Chondrocyte (in vitro differentiated cells): ENCODE data around the gene PAX4. TPM values are rescaled to one million over a fixed set of nuclear protein-coding genes. Genes with fewer than 3 reads are reported as not detected.

Experiments
- DNase-seq: peaks from one replicate; pipeline ENCODE4 v3.0.0; 2021; ENCODE audit warnings: mixed read lengths, low spot score
- H3K27ac Mint-ChIP-seq: one replicate; pipeline ENCODE4 v1.8.0; 2021; ENCODE audit warnings: mild to moderate bottlenecking, moderate library complexity, mixed read lengths; ENCODE audit not compliant: unreplicated experiment
- H3K27me3 Mint-ChIP-seq: 2 replicates; pipeline ENCODE4 v1.8.0; 2021; ENCODE audit warnings: low read depth, mixed read lengths
- H3K36me3 Mint-ChIP-seq: 2 replicates; pipeline ENCODE4 v1.8.0; 2021; ENCODE audit warnings: low read depth, mixed read lengths
- H3K4me1 Mint-ChIP-seq: 2 replicates; pipeline ENCODE4 v1.8.0; 2021; ENCODE audit warnings: low read depth, mild to moderate bottlenecking, mixed read lengths
- H3K4me3 Mint-ChIP-seq: one replicate; pipeline ENCODE4 v1.8.0; 2021; ENCODE audit warnings: mild to moderate bottlenecking, moderate library complexity, mixed read lengths; ENCODE audit not compliant: unreplicated experiment
- H3K9me3 Mint-ChIP-seq: 2 replicates; pipeline ENCODE4 v1.8.0; 2021; ENCODE audit warnings: low read depth, mixed read lengths
- total RNA-seq: library from RNA; stranded (reverse); gene quantifications from 3 replicates; pipeline ENCODE4 v1.2.1, GENCODE V29; 2021
- TF ChIP-seq, protein P1 (sequence below): fragments of 200-600 bp; sonication (generic); IDR thresholded peaks from 2 replicates; pipeline ENCODE4 v1.5.0; 2021; ENCODE audit warnings: antibody characterized with exemption, mild to moderate bottlenecking, moderate library complexity

Gene PAX4
- total RNA-seq, 1 donor from 2014 or later: not detected

DNA sequence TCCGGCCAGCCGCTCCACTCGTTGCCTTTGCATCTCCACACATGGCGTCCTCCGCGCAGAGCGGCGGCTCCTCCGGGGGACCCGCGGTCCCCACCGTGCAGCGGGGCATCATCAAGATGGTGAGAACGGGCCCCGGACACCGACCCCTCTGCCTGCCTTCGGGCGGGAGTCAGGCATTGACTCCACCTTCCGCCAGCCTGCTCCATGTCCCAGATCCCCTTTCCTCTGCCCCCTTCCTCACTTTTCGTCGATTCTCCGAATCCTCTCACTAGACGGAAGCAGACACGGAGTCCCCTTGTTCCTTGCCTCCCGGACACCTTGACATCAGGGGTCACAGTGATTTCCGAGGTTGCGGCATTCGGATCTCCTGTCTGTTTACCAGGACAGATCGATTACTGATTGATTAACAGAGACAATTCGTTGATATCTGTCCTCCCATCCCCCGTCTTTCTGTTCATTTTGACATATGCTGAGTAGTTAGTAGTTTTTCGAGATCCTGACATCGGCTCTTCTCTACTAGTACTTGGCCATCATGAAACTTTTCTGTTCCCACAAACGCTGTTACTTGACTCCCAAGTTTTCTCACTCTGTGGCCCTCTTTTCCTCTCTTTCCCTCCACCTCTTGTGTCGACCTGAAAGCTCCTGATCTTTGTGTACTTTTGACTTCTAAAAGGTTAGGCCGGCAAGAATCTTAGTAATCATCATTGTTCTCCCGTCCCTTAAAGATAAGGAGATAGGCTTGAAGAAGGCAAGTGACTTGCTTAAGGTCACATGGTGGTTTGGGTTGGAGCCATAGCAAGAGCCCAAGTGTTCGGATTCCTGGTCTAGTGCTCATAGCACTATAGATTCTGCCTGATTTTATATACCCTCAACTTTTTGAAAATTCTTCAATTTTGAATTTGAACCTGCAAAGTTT, 34.6 kb upstream of the PAX4 start:
- H3K4me1 Mint-ChIP-seq: peaks cover 54% of the 10 kb centered on the region
- H3K27me3 Mint-ChIP-seq: no peaks in the 10 kb centered on the region
- H3K27ac Mint-ChIP-seq: peak overlapping the region; percentile 98
- TF ChIP-seq, protein P1, sequence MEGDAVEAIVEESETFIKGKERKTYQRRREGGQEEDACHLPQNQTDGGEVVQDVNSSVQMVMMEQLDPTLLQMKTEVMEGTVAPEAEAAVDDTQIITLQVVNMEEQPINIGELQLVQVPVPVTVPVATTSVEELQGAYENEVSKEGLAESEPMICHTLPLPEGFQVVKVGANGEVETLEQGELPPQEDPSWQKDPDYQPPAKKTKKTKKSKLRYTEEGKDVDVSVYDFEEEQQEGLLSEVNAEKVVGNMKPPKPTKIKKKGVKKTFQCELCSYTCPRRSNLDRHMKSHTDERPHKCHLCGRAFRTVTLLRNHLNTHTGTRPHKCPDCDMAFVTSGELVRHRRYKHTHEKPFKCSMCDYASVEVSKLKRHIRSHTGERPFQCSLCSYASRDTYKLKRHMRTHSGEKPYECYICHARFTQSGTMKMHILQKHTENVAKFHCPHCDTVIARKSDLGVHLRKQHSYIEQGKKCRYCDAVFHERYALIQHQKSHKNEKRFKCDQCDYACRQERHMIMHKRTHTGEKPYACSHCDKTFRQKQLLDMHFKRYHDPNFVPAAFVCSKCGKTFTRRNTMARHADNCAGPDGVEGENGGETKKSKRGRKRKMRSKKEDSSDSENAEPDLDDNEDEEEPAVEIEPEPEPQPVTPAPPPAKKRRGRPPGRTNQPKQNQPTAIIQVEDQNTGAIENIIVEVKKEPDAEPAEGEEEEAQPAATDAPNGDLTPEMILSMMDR: no peak
- H3K36me3 Mint-ChIP-seq: peaks cover 3% of the 10 kb centered on the region
- H3K9me3 Mint-ChIP-seq: no peaks in the 10 kb centered on the region
- DNase-seq: no peak
- peak overlapping the region; percentile 91 for H3K4me3 Mint-ChIP-seq

DNA sequence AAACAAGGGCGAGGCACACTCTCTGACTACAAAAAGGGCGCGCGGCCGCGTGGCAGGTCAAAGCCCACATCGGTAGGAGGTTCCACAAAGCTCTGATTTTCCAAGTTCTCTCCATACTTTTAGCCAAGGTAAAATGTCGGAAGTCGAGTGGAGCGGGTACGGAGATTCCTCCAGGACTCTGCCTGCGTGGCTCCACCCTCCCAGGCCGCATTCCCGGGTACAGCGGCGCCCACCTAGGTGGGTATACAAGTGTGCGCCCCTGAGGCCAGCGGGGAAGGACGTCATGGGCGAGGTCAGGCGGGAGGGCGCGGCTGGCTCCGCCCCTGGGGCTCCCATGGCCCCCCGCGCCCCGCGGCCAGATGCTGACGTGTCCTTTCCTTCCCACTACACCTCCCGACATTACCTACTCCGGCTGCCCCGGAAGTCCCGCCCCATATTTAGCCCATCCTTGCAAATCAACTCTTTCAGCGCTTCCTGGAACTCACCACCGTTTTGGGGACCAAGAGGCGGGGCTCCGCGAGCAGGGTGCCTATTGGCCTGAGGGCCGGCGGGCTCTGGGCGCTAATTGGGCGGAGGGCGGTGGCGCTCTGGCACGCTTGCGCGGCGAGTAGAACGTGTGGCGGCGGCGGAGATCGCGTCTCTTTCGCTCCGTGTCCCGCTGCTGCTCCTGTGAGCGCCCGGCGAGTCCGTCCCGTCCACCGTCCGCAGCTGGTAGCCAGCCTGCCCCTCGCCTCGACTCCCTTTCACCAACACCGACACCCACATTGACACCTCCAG, 33.8 kb upstream of the PAX4 start, which contains the start of gene SND1:
SND1 (plus strand) TSS at position 639 of the 777 bp plus-strand sequence. CDS start 180 bp downstream, outside the sequence.
- Mint-ChIP-seq H3K27ac (peak within 1 kb of the TSS; percentile 98), H3K27me3 (no peaks in the 10 kb centered on the region), H3K4me1 (peaks cover 48% of the 10 kb centered on the region), H3K4me3 (peak within 1 kb of the TSS; percentile 91), H3K9me3 (no peaks in the 10 kb centered on the region), H3K36me3 (no peaks in the 10 kb centered on the region)
- DNase-seq: peak; percentile 99
- TF ChIP-seq, protein P1: no peak

DNA sequence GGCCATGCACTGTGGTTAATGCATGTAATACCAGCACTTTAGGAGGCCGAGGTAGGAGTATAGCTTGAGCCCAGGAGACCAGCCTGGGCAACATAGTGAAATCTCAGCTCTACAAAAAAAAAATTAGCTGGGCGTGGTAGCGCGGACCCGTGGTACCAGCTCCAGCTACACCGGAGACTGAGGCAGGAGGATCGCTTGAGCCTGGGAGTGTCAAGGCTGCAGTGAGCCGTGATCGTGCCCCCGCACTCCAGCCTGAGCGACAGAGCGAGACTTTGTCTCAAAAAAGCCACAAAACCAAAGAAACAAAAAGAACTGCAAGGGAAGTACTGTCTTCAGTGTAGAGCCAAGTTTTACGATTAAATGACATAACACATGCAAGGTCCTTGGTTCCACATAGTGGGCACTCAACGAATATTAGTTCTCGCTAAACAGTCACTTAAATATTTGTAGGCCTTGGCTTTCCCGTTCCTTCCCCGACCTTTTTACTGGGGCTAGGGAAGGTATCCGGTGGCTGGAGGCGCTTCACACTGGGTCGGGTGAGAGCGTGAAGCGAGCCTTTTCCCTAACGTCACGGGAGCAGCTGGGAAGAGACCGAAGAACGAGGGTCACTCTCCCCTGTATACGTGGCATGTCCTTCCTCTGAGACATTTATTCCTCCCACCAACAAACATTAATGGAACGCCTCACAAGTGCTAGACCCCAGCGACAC, 33.1 kb upstream of the PAX4 start:
- TF ChIP-seq, protein P1: peak; percentile 12
- no peaks in the 10 kb centered on the region for H3K9me3 Mint-ChIP-seq
- no peaks in the 10 kb centered on the region for H3K36me3 Mint-ChIP-seq
- peaks cover 42% of the 10 kb centered on the region for H3K4me1 Mint-ChIP-seq
- H3K27ac Mint-ChIP-seq: peak overlapping the region; percentile 98
- peak overlapping the region; percentile 91 for H3K4me3 Mint-ChIP-seq
- DNase-seq: no peak
- no peaks in the 10 kb centered on the region for H3K27me3 Mint-ChIP-seq

DNA sequence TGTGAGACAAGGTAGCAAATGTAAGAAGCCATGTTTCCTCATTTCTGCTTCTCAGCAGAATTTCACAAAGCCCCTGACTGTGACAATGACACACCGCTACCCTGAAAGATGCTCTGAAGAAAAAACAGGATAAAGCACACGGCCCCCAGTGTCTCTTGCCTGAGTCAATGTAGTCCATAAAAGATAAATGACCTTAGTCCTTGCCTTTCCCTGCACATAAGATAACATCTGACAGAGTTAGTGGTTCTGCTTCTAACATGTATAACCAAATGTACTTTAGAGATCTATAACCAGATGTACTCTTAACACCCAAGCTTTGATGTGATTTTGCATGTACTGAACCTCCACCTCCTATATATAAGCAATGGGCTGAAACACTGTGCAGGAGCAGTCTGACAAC, 31.0 kb upstream of the PAX4 start:
- DNase-seq: no peak
- Mint-ChIP-seq H3K27me3 (no peaks in the 10 kb centered on the region), H3K4me3 (no peak overlapping the region), H3K36me3 (no peaks in the 10 kb centered on the region), H3K27ac (no peak overlapping the region), H3K4me1 (peaks cover 32% of the 10 kb centered on the region), H3K9me3 (no peaks in the 10 kb centered on the region)
- TF ChIP-seq, protein P1: no peak
